ENCODE results near the gene SUGP2.

SUGP2 gene

DNA sequence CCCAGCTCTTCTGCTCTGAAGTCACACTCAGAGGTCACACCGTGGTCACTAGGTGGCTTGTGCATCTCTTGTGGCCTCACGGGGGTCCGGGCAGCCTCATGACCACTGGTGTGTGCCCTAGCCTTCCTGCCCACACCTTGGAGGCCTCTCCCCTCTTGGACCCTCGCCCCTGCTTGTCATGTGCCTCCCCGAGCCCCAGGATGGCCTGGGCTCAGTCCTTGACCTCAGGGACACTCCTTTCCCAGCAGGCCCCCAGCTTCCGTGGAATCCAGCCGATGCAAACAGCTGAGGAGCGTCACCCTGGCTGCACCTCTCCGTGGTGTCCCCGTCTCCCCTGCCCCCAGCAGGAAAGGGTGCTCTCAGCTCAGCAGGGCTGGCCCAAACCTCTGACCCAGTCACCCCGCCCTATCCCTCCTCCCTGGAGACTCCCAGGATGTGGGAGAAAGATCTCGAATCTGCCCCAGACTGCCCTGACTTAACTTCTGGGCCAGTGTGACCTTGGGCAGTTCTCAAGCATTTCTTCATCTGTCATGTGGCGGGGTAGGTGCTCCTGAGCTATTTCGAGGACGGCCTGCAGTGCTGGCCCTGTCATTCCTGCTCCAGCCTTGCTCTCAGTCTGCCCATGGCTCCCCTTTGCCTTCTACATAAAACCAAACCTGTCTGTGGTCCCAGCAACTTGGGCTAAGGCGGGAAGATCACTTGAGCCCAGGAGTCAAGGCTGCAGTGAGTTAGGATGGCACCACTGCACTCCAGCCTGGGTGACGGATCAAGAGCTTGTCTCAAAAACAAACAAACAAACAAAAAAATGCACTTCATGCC is 25.9 kb upstream of the SUGP2 start:
- DNase-seq (ENCODE audit: low read depth), result no peak

DNA sequence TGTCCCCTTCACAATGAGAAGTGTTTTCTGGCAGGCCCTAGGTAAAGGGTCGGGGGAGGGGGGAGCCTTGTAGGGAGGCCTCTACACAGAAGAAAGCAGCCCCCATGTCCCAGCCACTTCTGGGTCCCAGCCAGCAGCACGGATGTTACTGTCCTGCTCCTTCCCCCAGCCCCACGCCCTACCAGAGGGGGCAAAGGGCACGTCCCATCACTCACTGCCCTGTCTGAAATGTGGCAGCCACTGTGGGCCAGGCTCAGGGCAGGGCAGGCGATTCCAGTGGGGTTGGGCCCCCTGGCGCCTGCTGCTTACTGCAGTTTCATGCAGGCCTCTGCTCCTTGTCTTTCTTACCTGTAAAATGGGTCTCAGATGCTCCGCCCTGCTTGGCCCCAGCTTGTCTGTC is 24.4 kb upstream of the SUGP2 start:
- DNase-seq (ENCODE audit: low read depth), result no peak

DNA sequence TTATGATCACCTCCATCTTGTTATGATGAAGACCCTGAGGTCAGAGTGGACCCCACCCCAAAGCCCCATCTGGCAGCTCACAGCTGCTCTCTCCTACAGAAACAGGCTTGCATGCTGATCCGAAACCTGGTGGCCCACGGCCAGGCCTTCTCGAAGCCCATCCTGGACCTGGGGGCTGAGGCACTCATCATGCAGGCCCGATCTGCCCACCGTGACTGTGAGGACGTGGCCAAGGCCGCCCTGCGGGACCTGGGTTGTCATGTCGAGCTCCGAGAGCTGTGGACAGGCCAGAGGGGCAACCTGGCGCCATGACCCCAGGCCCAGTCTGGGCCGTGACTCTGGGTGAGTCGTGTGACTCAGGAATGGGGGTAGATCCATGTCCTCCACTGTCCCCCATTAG is 24.0 kb upstream of the SUGP2 start:
- no peak for DNase-seq (ENCODE audit: low read depth)

DNA sequence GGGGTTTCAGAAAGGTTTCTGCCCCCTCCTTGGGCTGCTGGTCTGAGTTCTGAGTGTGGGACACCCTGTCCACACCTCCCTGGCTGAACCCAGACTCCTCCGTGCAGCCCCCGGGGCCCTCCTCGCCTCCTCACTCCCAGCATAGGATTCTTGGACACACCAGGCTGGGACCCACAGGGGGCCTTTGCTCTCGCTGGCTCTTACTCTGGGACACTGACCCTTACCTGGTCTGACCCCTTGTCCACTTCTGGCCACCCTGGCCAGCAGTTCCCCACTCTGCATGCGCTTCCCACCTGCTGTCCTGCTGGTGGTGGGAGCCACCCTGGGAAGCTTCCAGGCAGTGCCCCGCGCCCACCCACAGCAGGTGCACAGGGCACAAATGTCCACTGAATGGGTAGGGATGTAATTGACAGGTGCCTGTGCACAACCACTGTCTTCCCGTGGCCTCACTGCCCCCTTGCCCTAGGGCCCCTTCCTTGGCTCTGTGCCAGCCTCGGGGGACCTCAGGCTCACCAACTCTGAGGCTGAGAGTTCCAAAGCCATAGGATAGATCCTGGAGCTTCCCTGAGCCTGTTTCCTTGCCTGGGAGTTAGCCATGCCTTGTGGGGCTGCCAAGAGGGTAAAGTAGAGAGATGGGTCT is 23.4 kb upstream of the SUGP2 start:
- DNase-seq (ENCODE audit: low read depth), result no peak

DNA sequence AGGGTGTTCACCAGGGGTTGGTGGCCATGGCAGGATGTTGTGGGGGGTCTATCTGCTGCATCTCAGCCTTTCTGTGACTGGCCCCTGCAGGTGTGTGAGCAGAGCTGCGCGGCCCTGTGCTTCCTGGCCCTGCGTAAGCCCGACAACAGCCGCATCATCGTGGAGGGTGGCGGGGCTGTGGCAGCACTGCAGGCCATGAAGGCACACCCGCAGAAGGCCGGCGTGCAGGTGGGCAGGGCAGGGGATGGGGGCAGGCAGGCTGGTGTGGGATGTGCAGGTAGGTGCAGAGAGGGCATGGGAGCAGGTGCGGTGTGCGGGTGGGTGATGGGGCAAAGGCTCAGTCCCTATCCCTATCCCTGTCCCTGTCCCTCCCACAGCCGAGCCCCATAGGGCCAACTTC is 22.4 kb upstream of the SUGP2 start:
- DNase-seq (ENCODE audit: low read depth), result no peak

DNA sequence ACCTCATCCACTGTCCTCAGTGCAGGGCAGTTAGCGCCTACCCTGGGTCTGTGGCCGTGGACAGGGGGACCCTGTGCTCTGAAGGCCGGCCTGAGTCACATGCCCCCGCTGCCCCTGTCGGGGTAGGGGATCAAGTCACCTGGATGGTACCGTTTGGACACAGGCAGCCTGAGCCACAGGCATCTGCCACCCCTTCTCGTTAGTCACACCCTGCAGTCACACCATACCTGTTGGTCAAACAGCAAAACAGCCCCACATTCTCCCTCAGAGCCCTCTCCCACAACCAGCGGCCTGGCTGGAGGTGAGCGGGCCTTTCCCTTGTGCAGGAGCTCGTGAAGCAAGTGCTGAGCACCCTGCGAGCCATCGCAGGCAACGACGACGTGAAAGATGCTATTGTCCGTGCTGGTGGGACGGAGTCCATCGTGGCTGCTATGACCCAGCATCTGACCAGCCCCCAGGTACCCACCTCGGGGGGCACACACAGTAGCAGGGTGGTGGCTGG is 21.7 kb upstream of the SUGP2 start:
- no peak for DNase-seq (ENCODE audit: low read depth)

DNA sequence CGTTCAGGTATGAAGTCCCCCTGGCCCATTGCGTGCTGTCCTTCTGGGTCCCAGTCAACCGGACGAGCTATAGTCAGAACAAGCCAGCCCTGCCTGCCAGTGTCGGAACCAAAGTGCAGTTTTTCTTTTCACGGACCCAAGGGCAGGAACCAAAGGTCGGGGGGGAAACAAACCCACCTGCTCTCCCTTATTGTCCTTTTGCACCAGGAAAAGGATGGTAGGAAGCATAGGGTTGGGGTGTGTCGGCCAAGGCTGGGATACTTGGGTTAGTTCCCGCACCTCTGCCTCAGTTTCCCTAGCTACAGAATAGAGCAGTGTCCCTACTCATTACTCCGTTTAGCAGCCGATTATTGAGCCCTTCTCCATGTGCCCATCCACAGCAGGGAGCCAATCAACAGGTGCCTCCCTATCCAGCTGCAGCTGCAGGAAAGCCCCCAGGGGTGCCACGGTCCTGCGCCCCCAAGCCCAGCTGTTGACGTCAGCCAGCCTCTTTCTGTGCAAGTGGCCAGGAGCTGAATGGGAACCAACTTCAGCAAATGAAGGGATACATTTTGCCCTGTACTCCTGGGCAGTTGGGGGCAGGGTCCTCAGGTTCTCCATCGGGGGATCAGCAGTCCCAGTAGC is 21.1 kb upstream of the SUGP2 start:
- no peak for DNase-seq (ENCODE audit: low read depth)

DNA sequence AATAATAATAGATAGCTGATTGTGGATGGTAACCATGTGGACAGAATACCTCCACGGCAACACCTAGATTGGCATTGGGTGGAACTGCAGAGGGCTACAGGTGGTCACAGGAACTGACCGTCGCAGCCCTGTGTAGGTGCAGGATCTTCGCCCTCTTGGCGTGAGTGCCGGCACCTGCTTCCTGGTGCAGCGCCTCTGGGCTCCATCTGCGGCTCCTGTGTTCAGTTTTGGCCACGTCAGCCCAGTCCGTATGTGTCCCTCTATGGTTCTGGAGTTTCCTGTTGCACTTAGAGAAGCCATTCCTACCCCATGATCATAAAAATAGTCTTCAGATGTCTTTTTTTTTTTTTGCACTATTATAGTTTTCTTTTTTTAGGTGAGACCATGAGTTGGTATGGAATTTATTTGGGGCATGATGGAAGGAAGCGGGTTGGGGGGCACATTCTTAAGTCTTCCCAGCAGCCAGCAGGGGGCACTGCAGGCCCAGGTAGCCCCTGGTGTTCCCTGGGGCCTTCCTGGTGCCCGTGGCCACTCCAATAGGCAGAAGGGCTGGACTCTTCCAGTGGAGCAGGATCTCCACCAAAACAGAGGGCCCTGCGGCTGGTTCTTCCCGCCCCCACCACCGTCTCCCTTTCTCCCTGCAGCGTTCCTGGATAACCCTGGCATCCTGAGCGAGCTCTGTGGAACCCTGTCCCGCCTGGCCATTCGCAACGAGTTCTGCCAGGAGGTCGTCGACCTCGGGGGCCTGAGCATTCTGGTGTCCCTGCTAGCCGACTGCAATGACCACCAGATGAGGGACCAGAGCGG is 20.4 kb upstream of the SUGP2 start:
- peak; percentile 37 for DNase-seq (ENCODE audit: low read depth)

DNA sequence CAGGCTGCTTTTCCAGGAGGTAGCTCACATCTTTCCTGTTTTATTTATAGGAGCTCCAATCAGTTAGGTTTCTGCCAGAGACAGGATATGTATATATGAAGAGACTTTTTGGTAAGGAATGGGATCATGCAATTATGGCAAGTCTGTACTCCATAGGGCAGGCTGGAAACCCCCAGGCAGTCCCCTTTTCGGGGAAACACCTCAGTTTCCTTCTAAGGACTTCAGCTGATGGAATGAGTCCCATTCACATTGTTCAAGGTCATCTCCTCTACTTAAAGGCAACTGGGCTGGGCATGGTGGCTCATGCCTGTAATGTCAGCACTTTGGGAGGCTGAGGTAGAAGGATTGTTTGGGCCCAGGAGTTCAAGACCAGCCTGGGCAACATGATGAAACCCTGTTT is 19.6 kb upstream of the SUGP2 start:
- no peak for DNase-seq (ENCODE audit: low read depth)

DNA sequence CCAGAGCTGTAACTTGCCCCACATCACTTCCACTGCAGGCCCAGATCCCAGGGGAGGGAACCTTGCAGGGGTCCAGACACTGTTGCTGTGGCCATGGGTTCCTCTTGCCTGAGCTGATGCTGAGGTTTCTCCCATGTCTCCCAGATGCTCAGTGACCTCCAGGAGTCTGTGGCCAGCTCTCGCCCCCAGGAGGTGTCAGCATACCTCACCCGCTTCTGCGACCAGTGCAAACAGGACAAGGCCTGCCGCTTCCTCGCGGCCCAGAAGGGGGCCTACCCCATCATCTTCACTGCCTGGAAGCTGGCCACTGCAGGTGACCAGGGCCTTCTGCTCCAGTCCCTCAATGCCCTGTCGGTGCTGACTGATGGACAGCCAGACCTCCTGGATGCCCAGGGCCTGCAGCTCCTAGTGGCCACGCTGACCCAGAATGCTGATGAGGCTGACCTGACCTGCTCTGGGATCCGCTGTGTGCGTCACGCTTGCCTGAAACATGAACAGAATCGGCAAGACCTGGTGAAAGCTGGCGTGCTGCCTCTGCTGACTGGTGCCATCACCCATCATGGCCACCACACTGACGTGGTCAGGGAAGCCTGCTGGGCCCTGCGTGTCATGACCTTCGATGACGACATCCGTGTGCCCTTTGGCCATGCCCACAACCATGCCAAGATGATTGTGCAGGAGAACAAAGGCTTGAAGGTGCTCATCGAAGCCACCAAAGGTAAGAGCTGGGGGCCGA is 18.3 kb upstream of the SUGP2 start:
- DNase-seq (ENCODE audit: low read depth), result no peak

DNA sequence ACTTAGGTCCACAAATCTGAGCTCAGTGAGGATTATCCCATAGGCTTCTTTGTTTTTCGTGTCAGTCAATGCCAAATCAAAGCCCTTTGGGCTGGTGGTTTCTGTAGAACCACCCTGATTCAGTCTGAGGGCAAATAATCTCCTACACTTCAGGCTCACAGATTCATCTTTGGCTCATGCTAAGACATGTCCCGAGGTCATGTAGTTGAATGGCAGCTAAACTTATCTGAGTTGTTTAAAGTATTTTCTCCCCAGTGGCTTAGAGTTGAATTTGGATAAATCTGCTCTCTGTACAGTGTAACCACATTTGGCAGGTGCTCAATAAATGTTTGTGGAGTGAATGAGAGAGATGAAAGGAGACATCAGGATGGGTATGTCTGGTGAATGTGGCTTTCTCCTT is 17.4 kb upstream of the SUGP2 start:
- no peak for DNase-seq (ENCODE audit: low read depth)

DNA sequence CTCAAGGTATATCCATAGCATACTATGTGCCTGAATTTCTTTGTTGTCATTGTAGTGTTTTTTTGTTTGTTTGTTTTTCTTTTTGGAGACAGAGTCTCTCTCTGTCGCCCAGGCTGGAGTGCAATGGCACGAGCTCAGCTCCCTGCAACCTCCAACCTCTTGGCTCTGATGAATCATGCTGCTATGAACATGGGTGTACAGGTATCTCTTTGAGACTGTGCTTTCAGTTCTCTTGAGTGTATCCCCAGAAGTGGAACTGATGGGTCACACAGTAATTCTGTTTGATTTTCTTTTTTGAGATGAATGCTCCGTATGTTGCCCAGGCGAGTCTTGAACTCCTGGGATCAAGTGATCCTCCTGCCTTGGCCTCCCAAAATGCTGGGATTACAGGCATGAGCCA is 16.8 kb upstream of the SUGP2 start:
- DNase-seq (ENCODE audit: low read depth), result no peak

DNA sequence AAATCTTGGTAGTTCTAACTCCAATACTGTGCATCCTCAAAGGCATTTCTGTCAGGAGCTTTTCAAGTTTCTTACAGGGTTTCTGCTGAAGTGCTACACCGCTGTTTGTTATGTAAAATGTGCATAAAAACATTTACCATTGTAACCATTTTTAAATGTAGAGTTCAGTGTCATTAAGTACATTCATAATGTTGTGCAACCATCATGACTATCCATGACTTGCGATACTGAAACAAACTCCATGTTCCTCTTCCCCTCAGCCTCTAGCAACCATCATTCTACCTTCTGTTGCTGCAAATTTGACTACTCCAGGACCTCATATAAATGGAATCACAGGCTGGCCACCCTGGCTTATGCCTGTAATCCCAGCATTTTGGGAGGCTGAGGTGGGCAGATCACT is 16.1 kb upstream of the SUGP2 start:
- DNase-seq (ENCODE audit: low read depth), result no peak

DNA sequence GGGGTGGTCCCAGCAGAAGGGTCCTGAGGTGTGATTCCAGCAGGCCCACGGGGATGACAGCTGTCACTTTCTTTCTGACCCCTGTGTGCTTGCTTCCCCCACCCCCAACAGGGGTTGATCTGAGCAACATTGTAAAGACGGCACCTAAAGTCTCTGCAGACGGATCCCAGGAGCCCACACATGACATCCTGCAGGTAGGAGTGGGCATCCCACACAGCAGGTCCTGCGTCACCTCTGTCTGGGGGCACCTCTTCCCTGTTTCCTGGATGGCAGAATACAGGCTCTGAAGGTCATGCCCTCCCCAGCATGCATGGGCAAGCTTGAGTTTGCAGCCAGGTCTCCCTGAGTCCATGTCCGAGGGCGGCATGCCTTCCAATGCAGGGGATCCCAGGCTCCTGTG is 10.6 kb upstream of the SUGP2 start:
- no peak for DNase-seq (ENCODE audit: low read depth)

DNA sequence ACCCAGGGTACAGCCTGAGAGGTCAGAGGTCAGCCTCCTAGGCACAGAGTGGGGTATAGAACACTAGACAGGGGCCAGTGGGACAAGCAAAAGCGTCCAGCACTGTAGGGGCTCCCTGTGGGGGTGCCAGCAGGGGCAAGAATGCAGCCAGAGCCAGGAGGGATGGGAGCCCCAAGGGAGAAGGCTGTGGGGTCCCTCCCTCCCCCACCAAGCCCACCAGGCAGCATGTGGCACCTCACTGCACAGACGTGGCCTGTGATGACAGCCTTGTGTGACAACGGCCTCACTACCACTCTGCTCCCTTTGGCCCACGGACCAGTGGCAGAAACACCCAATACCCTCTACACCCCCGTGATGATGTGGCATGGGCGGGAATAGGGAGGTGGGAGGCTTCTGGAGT is 10.2 kb upstream of the SUGP2 start:
- DNase-seq (ENCODE audit: low read depth), result no peak

DNA sequence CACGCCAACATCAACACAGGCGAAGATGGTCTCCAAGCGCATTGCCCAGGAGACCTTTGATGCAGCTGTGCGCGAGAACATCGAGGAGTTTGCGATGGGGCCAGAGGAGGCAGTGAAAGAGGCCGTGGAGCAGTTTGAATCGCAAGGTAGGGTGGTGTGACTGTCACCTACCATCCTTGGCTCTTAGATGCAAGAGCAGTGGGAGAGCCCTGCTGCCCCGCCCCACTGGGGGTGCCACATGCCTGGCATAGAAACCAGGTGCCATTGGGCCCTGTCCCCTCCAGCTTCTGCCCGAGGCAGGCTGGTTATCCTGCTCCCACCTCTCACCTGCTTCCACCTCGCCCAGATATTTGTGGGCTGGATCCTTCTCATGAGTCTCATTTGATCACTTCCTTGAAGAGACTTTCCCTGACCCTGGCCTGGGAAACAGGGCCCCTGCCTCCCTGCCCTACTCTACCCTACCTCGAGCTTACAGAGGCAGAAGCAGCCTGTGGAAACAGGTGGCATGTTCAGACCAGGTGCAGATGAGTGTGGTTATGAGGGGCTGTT is 9.5 kb upstream of the SUGP2 start:
- DNase-seq (ENCODE audit: low read depth), result no peak

DNA sequence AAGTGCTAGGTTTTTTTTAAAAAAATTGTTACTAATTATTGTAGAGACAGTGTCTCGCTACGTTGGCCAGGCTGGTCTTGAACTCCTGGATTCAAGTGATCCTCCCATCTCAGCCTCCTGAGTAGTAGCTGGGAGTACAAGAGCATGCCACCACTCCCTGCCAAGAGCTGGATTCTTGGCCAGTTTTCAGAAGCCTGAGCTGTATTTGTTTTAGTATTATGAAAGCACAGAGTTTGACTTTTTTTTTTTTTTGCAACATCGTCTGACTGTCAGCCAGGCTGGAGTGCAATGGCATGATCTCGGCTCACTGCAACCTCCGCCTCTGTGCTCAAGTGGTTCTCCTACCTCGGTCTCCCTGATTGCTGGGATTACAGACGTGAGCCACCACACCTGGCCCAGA is 7.1 kb upstream of the SUGP2 start:
- no peak for DNase-seq (ENCODE audit: low read depth)

DNA sequence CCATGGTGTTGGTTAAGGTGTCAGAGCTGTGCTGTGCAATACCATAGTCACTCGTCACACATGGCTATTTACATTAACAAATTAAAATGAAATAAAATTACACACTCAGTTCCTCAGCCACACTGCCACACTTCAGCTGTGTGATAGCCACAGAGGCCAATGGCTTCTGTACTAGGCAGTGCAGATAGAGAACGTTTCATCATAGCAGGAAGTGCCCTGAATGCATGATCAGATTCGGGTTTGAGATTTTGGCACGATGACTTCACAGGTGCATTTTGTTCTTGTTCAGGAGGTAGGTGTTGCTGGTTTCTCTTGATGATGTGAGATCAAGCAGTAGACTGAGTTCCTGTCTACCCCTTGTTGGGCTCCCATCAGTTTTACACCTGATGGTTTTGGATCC is 6.6 kb upstream of the SUGP2 start:
- DNase-seq (ENCODE audit: low read depth), result no peak

DNA sequence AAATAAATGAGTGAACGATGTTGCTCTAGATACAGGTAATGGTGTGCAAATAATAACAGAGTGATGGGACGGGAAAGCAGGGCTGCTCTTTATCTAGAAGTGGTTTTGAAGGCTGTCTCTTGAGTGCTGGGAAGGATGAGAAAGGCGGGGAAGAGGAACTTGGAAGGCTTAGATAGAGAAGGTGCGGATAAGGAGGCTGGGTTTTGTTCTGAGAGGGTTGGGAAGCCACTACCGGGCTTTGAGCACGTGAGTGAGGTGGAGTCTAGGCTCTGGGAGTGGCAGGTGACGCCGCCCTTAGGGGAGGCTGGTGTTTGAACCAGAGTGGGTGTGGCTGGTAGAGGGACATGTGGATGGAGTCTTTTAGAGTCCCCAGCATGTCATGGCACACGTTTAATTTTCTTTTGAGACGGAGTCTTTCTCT is 897 bp upstream of the SUGP2 start:
- peak; percentile 53 for DNase-seq (ENCODE audit: low read depth)

DNA sequence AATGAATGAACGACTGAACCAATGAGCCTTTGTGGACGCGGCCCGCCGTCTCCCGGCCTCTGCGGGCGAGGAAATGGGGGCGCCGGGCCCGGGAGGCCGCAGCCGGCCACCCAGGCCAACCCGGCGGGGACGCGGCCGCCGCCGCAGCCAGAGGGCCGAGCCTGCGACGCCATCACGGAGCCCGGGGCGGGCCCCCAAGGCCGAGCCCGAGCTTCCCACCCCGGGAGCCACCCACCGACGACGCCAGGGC is 216 bp downstream of the SUGP2 start:
- DNase-seq (ENCODE audit: low read depth), result no peak

DNA sequence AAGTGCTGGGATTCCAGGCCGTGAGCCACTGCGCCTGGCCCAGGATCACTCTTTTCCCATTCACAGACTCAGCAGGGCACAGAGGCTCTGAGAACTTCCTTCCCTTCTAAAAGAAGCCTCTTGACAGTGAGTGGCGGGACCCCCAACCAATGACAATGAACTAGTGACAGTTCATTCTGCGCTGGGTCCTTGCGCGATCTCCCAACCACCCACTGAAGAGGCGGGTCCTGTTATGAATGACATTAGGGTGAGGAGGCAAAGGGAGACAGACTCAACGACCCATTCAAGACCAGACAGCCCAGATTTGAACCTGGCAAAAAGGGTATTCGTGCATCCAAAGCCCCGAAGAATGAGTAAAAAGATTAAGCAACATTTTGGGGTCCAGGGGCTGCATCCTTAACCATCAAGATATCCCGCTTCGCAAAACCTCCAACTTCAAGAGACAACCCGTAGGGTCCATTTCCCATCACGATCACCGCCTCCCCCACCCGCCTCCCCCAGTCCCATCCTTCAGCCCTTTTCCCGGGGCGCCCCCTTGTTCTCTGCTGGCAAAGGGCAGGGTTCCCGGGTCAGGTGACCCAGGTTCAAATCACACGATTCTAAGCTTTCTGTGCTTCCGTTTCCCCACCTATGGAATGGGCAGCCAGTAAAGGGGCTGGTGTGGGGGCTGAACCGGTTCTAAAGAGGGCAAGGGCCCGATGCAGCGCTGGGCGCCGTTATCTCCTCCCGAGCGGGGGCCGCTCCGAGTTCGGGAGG is 719 bp downstream of the SUGP2 start:
- peak; percentile 85 for DNase-seq (ENCODE audit: low read depth)

Data from stimulated activated CD8-positive, alpha-beta memory T cell treated with anti-CD3 and anti-CD28 coated beads, Interleukin-4, amount 100 ng/mL, for 24 hours (primary cell).